ENCODE results near the gene EYA3. TPM values are rescaled to one million over a fixed set of nuclear protein-coding genes. Genes with fewer than 3 reads are reported as not detected.

The EYA3 gene
- total RNA-seq, 1 experiment from 2014 or later, result 32.7 TPM

GRCh38 chr1:28135371-28136168 is 47.2 kb upstream of the EYA3 start:
- H3K4me3 Mint-ChIP-seq, result no peak overlapping the region
- TF ChIP-seq, protein P1, sequence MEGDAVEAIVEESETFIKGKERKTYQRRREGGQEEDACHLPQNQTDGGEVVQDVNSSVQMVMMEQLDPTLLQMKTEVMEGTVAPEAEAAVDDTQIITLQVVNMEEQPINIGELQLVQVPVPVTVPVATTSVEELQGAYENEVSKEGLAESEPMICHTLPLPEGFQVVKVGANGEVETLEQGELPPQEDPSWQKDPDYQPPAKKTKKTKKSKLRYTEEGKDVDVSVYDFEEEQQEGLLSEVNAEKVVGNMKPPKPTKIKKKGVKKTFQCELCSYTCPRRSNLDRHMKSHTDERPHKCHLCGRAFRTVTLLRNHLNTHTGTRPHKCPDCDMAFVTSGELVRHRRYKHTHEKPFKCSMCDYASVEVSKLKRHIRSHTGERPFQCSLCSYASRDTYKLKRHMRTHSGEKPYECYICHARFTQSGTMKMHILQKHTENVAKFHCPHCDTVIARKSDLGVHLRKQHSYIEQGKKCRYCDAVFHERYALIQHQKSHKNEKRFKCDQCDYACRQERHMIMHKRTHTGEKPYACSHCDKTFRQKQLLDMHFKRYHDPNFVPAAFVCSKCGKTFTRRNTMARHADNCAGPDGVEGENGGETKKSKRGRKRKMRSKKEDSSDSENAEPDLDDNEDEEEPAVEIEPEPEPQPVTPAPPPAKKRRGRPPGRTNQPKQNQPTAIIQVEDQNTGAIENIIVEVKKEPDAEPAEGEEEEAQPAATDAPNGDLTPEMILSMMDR (conservative IDR thresholded peaks at IDR 0.05), result no peak
- H3T11ph ChIP-seq (ENCODE audit: low read length), result no peak overlapping the region
- no peaks in the 10 kb centered on the region for H4K20me1 ChIP-seq (ENCODE audit: control insufficient read depth, insufficient read depth, insufficient read length)
- no peak overlapping the region for H2AK5ac ChIP-seq (ENCODE audit: insufficient read length, low read length)
- H3K4me1 Mint-ChIP-seq, result peaks cover 4 to 7% of the 10 kb centered on the region in 2 experiments
- no peak overlapping the region for H2BK20ac ChIP-seq (ENCODE audit: low read depth, low read length, poor library complexity, severe bottlenecking)
- H2BK5ac ChIP-seq (ENCODE audit: insufficient read length, low read length), result no peak overlapping the region
- no peak overlapping the region for H4K5ac ChIP-seq (ENCODE audit: insufficient read length, low read depth, low read length)
- no peak overlapping the region for H3K14ac ChIP-seq (ENCODE audit: insufficient read depth, low read length)
- H3K4ac ChIP-seq (ENCODE audit: low read depth, low read length), result no peak overlapping the region
- DNase-seq, result no peak
- H3K56ac ChIP-seq (ENCODE audit: insufficient read length, low read depth, low read length), result no peak overlapping the region
- H3K9ac ChIP-seq (ENCODE audit: extremely low read depth, insufficient read length, low read length), result no peak overlapping the region
- H3K27ac Mint-ChIP-seq, result no peak overlapping the region
- no peak overlapping the region for H3K18ac ChIP-seq (ENCODE audit: insufficient read length, low read depth, low read length)
- no peaks in the 10 kb centered on the region for H3K79me2 ChIP-seq (ENCODE audit: insufficient read depth, low read length)
- H3K9me3 Mint-ChIP-seq, result peaks cover 0 to 5% of the 10 kb centered on the region in 2 experiments; a peak in 3 of 5 replicates
- no peaks in the 10 kb centered on the region for H3K4me1 ChIP-seq (ENCODE audit: insufficient read depth, low read length)
- no peak overlapping the region for H3K23ac ChIP-seq (ENCODE audit: insufficient read length, low read depth, low read length)
- no peaks in the 10 kb centered on the region for H3K79me1 ChIP-seq (ENCODE audit: insufficient read depth, low read depth, low read length, poor library complexity, severe bottlenecking)
- WGBS (ENCODE audit: extremely low coverage, insufficient read length, low lambda C conversion rate), result no CpG with 5 or more reads among the region's 14 CpGs
- H3K23me2 ChIP-seq (ENCODE audit: insufficient read length, low read depth, low read length, poor library complexity, severe bottlenecking), result no peaks in the 10 kb centered on the region
- H3K4me2 ChIP-seq (ENCODE audit: insufficient read depth, insufficient read length, low read length), result no peak overlapping the region
- H3K27me3 ChIP-seq (ENCODE audit: insufficient read depth, low read length), result no peaks in the 10 kb centered on the region
- H2BK120ac ChIP-seq (ENCODE audit: low read depth, low read length, poor library complexity, severe bottlenecking), result no peak overlapping the region
- H3K27ac ChIP-seq (ENCODE audit: insufficient read length, low read depth, low read length), result no peak overlapping the region
- H2BK12ac ChIP-seq (ENCODE audit: insufficient read length, low read depth, low read length), result no peak overlapping the region
- no peak overlapping the region for H4K8ac ChIP-seq (replicated peaks; ENCODE audit: insufficient read length, low read depth, low read length)
- H3K27me3 Mint-ChIP-seq (ENCODE audit: low read depth), result peaks cover 3% of the 10 kb centered on the region; the same call in 1 of the 2 replicates
- no peak overlapping the region for H2AFZ ChIP-seq (ENCODE audit: low read length)
- no peak overlapping the region for H4K91ac ChIP-seq (ENCODE audit: insufficient read length, low read depth, low read length)
- no peak overlapping the region for H2BK15ac ChIP-seq (ENCODE audit: low read depth, low read length)
- no peaks in the 10 kb centered on the region; a peak in 2 of 7 replicates for H3K36me3 Mint-ChIP-seq (ENCODE audit: insufficient read depth in 1 of 3, low read depth in 3 of 3)
- no peaks in the 10 kb centered on the region for H3K9me3 ChIP-seq (ENCODE audit: control insufficient read depth, low read depth, low read length)

All from H9 (cell line).